Measurements from ENCODE around the gene ARID1B. TPM values are rescaled to one million over a fixed set of nuclear protein-coding genes. Genes with fewer than 3 reads are reported as not detected.
A peak's percentile ranks its signal among the peaks of the same experiment; 100 is the strongest.

The ARID1B gene
- total and polyA plus RNA-seq, 7 donors = 8.1 to 61.1 (median 53.1) TPM

DNA sequence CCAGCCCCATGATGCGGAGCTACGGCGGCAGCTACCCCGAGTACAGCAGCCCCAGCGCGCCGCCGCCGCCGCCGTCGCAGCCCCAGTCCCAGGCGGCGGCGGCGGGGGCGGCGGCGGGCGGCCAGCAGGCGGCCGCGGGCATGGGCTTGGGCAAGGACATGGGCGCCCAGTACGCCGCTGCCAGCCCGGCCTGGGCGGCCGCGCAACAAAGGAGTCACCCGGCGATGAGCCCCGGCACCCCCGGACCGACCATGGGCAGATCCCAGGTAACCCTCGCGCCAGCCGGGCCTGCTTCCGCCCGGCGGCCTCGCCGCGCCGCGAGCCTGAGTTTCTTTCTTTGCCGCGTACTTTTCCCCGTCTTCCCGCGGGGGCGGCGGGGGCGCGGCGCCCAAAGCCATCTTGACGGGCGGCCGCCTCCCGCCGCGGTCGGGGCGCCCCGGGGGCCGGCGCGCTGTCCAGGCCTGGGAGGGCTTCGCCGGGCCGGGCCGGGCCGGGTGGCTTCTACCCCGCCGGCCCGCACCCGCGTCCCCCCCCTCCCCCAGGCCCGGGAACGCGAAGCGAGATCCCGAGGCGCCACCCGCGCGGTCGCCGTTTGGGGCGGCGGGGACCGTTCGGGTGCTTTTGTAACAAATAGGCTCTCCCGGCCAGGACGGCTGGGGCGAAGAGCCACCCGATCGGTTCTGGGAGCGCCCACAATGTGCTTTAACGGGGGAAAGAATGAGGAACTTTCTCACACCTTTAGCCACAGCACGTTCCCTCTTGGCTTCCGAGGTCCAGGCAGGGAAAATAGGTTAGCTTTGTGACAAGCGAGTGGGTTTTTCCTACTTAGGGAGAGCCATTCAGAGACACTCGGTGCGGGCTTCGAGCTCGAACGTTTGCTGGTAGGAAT, 2.3 kb downstream of the ARID1B start:
- 0% methylated on average over 52 to 108 of the region's 108 CpGs for WGBS, 3 donors
- H3K36me3 ChIP-seq (ENCODE audit: insufficient read depth in 1 of 2, low read depth in 1 of 2) = no peaks in the 10 kb centered on the region
- DNase-seq (peak; percentile 64 to 78), ATAC-seq (peak; percentile 25 to 43 (median 35))
- intact Hi-C loops (cut with DNase I) = loop anchor here (1.0 to 10.0 kb wide), 6 partner anchors 69 to 405 kb away; no protein-coding TSS in a partner anchor
- H3K4me1 ChIP-seq = peaks cover 54% of the 10 kb centered on the region
- peak overlapping the region; percentile 94 for H3K27ac ChIP-seq
- peak overlapping the region; percentile 76 for H3K4me3 ChIP-seq
- H3K9me3 ChIP-seq = no peaks in the 10 kb centered on the region
- peak; percentile 20 for TF ChIP-seq CTCF (IDR thresholded peaks at IDR 0.05)
- H3K27me3 ChIP-seq (ENCODE audit: insufficient read depth in 3 of 3, low read length in 2 of 3) = no peaks in the 10 kb centered on the region

DNA sequence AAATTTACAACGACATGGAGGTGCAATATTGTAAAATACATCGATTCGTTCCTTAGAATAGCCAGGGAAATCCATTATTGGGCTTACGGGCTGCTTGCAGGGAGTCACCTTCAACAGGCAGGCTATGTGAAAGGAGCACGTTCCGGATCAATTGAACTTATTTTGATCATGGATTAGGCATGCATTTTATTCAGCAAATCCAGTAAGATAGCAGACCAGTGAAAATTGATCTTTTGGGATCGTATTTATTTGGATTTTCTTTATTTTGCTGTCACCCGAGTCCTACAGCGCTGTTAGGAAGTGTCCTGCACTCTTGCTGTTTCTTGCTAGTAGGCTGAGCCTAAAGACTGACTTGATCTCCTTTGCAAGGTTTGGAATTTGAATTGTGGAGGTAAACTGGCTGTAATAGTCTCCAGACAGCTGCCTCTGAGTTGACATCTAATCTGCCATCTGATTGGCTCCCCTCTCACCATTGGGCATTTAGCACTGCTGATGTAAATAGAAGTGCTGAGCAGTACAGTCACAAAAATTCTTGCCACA, 3.0 kb downstream of the ARID1B start:
- intact Hi-C loops (cut with DNase I) = loop anchor here (2.0 to 10.0 kb wide), 4 partner anchors 175 to 405 kb away; no protein-coding TSS in a partner anchor
- TF ChIP-seq CTCF (IDR thresholded peaks at IDR 0.05) = no peak
- peak; percentile 62 to 77 (median 72) for ATAC-seq
- Histone ChIP-seq H3K27me3 (ENCODE audit: insufficient read depth in 3 of 3, low read length in 2 of 3) (no peaks in the 10 kb centered on the region), H3K4me3 (peak overlapping the region; percentile 76), H3K9me3 (no peaks in the 10 kb centered on the region), H3K4me1 (peaks cover 47% of the 10 kb centered on the region), H3K27ac (peak overlapping the region; percentile 94), H3K36me3 (ENCODE audit: insufficient read depth in 1 of 2, low read depth in 1 of 2) (peaks cover 0 to 4% of the 10 kb centered on the region in 2 donors)
- 0 to 1% (median 0%) methylated on average over 9 of the region's 9 CpGs for WGBS, 3 donors
- no peak for DNase-seq

DNA sequence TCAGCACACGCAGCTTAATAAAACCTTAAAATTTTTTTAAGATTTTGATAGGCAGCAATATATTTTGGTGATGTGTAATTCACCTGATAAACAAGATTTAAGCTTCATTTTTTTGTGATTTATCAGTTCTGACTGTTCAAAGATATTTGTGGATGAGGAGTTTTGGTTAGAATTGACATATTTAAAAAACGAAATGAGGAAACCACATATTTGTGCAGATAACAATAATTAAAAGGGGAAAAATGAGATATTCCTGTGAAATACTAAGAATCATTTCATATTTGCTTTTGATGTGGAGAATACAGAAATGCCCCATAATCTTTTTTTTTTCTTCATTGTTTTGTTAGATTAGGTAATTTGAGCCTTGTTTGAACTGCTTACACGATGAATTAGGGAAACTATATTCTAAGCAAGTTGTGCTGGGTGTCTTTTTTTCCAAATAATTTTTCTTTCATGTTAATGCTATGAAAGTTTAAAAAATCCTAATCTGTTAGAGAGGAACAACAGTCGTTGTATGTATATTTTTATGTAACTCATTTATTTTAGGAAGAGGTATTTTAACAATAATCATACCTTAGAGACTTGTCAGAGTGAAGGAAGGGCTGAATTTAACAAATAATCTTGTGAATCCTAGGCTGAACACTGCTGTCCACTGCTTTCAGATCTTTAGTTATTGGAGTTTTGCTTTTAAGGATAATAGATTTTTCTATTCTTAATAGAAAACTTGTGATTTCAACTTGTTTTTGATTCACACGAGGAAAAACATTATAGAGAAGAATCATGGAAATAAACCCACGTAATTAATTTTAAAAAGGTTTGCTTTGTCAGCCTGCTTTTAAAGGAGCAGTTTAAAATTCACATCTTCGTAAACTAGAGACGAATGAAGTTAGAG, 4.0 kb downstream of the ARID1B start:
- Histone ChIP-seq H3K27ac (peak overlapping the region; percentile 94), H3K4me3 (peak overlapping the region; percentile 76), H3K27me3 (ENCODE audit: insufficient read depth in 3 of 3, low read length in 2 of 3) (no peaks in the 10 kb centered on the region), H3K4me1 (peaks cover 40% of the 10 kb centered on the region), H3K9me3 (no peaks in the 10 kb centered on the region), H3K36me3 (ENCODE audit: insufficient read depth in 1 of 2, low read depth in 1 of 2) (peaks cover 0 to 4% of the 10 kb centered on the region in 2 donors)
- ATAC-seq (no peak), DNase-seq (no peak)
- no peak for TF ChIP-seq CTCF (IDR thresholded peaks at IDR 0.05)
- intact Hi-C loops (cut with DNase I) = loop anchor here (2.0 to 10.0 kb wide), 4 partner anchors 174 to 404 kb away; no protein-coding TSS in a partner anchor
- WGBS, 3 donors = 5 to 10% (median 5%) methylated on average over 8 of the region's 8 CpGs

- Histone ChIP-seq H3K36me3 (ENCODE audit: insufficient read depth in 1 of 2, low read depth in 1 of 2) (peaks cover 0 to 4% of the 10 kb centered on the region in 2 donors), H3K4me3 (peak overlapping the region; percentile 76), H3K9me3 (no peaks in the 10 kb centered on the region), H3K4me1 (peaks cover 44% of the 10 kb centered on the region), H3K27ac (peak overlapping the region; percentile 94), H3K27me3 (ENCODE audit: insufficient read depth in 3 of 3, low read length in 2 of 3) (no peaks in the 10 kb centered on the region)
- 3 to 13% (median 5%) methylated on average over 8 of the region's 8 CpGs for WGBS, 3 donors
- intact Hi-C loops (cut with DNase I) = loop anchor here (2.0 to 10.0 kb wide), 4 partner anchors 173 to 403 kb away; no protein-coding TSS in a partner anchor
- TF ChIP-seq CTCF (IDR thresholded peaks at IDR 0.05) = no peak
- ATAC-seq (no peak), DNase-seq (no peak)
Measured at GRCh38 chr6:156781861-156782631, 4.9 kb downstream of the ARID1B start.
